Thyroid gland (tissue), 4 donors: Measurements from ENCODE around the gene AMMECR1.

Experiments used
- CTCF ChIP-seq, 6 experiments: fragments of 200-600 bp in 3 of 6; fragments of 450-650 bp in 3 of 6; sonication (generic) in 3 of 6; IDR thresholded peaks; one replicate each; pipeline ENCODE4 v1.5.1; 2016 to 2019; ENCODE audit warnings: antibody characterized with exemption in 6 of 6, mild to moderate bottlenecking in 2 of 6, inconsistent platforms in 1 of 6, moderate library complexity in 1 of 6
- POLR2A ChIP-seq, 2 donors: fragments of 450-650 bp; IDR thresholded peaks; one replicate each; pipeline ENCODE4 v1.6.1; 2017; ENCODE audit warnings: antibody characterized with exemption in 2 of 2, mild to moderate bottlenecking in 2 of 2, moderate library complexity in 1 of 2

GRCh38 chrX:110331444-110332030 lies 13.7 kb upstream of the AMMECR1 start:
- no peak for TF ChIP-seq CTCF (IDR thresholded peaks at IDR 0.05)
- TF ChIP-seq POLR2A (IDR thresholded peaks at IDR 0.05), result no peak
